GM20431 (cell line): ENCODE data around the gene GAP43.

Source experiments
- in situ Hi-C: fragments of 300-500 bp; cut with MseI, MboI; formaldehyde crosslinking; loops from one replicate; pipeline ENCODE4 v1.15.0; 2020; ENCODE audit warnings: low sequenced_read_pairs; ENCODE audit not compliant: unreplicated experiment

Gene GAP43

GRCh38 chr3:115623044-115623868 lies at the start of gene GAP43:
Gene GAP43 (plus strand): TSS chr3:115623510. CDS start chr3:115623690, 180 bp downstream.
- in situ Hi-C loops = no loop called here

- in situ Hi-C loops = no loop called here
Measured at GRCh38 chr3:115576325-115576875, 46.9 kb upstream of the GAP43 start.

GRCh38 chr3:115577000-115577399 lies 46.3 kb upstream of the GAP43 start:
- in situ Hi-C loops = no loop called here

- in situ Hi-C loops = no loop called here
Measured at GRCh38 chr3:115578331-115578730, 45.0 kb upstream of the GAP43 start.

GRCh38 chr3:115580566-115580965 lies 42.7 kb upstream of the GAP43 start:
- in situ Hi-C loops = no loop called here

GRCh38 chr3:115581362-115582135 lies 41.8 kb upstream of the GAP43 start:
- in situ Hi-C loops = no loop called here

- in situ Hi-C loops = no loop called here
Measured at GRCh38 chr3:115588201-115589115, 34.9 kb upstream of the GAP43 start.

- in situ Hi-C loops = no loop called here
Measured at GRCh38 chr3:115590873-115591272, 32.4 kb upstream of the GAP43 start.

- in situ Hi-C loops = no loop called here
Measured at GRCh38 chr3:115595611-115596275, 27.6 kb upstream of the GAP43 start.

GRCh38 chr3:115598216-115598615 lies 25.1 kb upstream of the GAP43 start:
- in situ Hi-C loops = no loop called here

GRCh38 chr3:115602194-115602593 lies 21.1 kb upstream of the GAP43 start:
- in situ Hi-C loops = no loop called here

- in situ Hi-C loops = no loop called here
Measured at GRCh38 chr3:115611630-115612029, 11.7 kb upstream of the GAP43 start.

GRCh38 chr3:115615001-115615814 lies 8.1 kb upstream of the GAP43 start:
- in situ Hi-C loops = no loop called here

GRCh38 chr3:115616461-115616860 lies 6.8 kb upstream of the GAP43 start:
- in situ Hi-C loops = no loop called here

- in situ Hi-C loops = no loop called here
Measured at GRCh38 chr3:115617591-115617990, 5.7 kb upstream of the GAP43 start.

GRCh38 chr3:115624029-115624741 lies 875 bp downstream of the GAP43 start:
- in situ Hi-C loops = no loop called here

- in situ Hi-C loops = no loop called here
Measured at GRCh38 chr3:115624901-115625300, 1.6 kb downstream of the GAP43 start.

- in situ Hi-C loops = no loop called here
Measured at GRCh38 chr3:115626006-115626409, 2.7 kb downstream of the GAP43 start.
